ENCODE data around the gene NPC1L1. TPM values are rescaled to one million over a fixed set of nuclear protein-coding genes. Genes with fewer than 3 reads are reported as not detected.

NPC1L1 gene
- polyA plus RNA-seq, 1 donor (not counting 4 experiments of a cell fraction or from before 2014, with no cell fraction given), result 0.01 TPM

GRCh38 chr7:44470628-44471245 is 70.4 kb downstream of the NPC1L1 start:
- FAIRE-seq, result no peak
- Histone ChIP-seq H3K27me3 (ENCODE audit: control insufficient read depth, extremely low read depth, insufficient read depth, low read length) (no peaks in the 10 kb centered on the region), H3K36me3 (ENCODE audit: control insufficient read depth in 2 of 2, extremely low read depth in 1 of 2, insufficient read depth in 2 of 2, low read length in 2 of 2) (peaks cover 24 to 27% of the 10 kb centered on the region in 2 experiments), H3K4me1 (ENCODE audit: control insufficient read depth, extremely low read depth, insufficient read depth, low read length) (peaks cover 35% of the 10 kb centered on the region), H4K20me1 (ENCODE audit: control insufficient read depth, extremely low read depth, insufficient read depth, low read length) (peaks cover 6% of the 10 kb centered on the region), H2AFZ (ENCODE audit: control insufficient read depth, low read length) (no peak overlapping the region), H3K4me2 (ENCODE audit: control insufficient read depth, extremely low read depth, insufficient read depth, low read depth, low read length) (no peak overlapping the region), H3K9ac (ENCODE audit: control insufficient read depth, extremely low read depth, insufficient read depth, low read length) (no peak overlapping the region), H3K9me3 (ENCODE audit: control insufficient read depth, low read depth, low read length) (no peaks in the 10 kb centered on the region), H3K27ac (ENCODE audit: control insufficient read depth, insufficient read depth, low read length) (no peak overlapping the region), H3K79me2 (ENCODE audit: control insufficient read depth, insufficient read depth, low read length) (peaks cover 75% of the 10 kb centered on the region), H3K9me1 (ENCODE audit: control insufficient read depth, extremely low read depth, insufficient read depth, low read length) (no peaks in the 10 kb centered on the region), H3K4me3 (ENCODE audit: control insufficient read depth in 2 of 3, extremely low read depth in 1 of 3, insufficient read depth in 2 of 3, low read depth in 1 of 3, low read length in 3 of 3) (no peak overlapping the region)
- DNase-seq (ENCODE audit: low read depth, low spot score), result no peak
- dilution Hi-C loops (cut with MboI; ENCODE audit: extremely low pct_ligation_motif_present, low sequenced_read_pairs), result no loop called here
- TF ChIP-seq, protein P1, sequence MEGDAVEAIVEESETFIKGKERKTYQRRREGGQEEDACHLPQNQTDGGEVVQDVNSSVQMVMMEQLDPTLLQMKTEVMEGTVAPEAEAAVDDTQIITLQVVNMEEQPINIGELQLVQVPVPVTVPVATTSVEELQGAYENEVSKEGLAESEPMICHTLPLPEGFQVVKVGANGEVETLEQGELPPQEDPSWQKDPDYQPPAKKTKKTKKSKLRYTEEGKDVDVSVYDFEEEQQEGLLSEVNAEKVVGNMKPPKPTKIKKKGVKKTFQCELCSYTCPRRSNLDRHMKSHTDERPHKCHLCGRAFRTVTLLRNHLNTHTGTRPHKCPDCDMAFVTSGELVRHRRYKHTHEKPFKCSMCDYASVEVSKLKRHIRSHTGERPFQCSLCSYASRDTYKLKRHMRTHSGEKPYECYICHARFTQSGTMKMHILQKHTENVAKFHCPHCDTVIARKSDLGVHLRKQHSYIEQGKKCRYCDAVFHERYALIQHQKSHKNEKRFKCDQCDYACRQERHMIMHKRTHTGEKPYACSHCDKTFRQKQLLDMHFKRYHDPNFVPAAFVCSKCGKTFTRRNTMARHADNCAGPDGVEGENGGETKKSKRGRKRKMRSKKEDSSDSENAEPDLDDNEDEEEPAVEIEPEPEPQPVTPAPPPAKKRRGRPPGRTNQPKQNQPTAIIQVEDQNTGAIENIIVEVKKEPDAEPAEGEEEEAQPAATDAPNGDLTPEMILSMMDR (optimal IDR thresholded peaks at IDR 0.05 in 1 of 3, IDR thresholded peaks at IDR 0.05 in 1 of 3, conservative IDR thresholded peaks at IDR 0.05 in 1 of 3; ENCODE audit: extremely low read depth in 1 of 3, insufficient read depth in 2 of 3, low read length in 3 of 3), result no peak
- TF ChIP-seq EZH2 (IDR thresholded peaks at IDR 0.05; ENCODE audit: low read length), result no peak

DNA sequence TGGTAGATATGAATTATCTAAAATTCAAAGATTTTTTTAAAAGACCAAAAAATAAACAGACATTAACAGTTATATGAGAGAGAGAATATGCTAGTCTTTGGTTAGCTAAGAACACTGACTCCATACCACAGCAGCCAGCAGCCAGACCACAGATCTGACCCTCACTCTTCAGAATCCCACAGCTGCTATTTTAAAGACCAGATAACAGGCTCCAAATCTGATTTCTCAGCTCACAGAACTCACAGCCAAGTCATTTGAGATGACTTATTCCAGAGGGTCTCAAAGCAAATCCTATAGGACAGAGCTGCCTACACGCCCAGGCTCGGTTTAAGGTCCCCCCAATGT is 71.0 kb downstream of the NPC1L1 start:
- Histone ChIP-seq H3K79me2 (ENCODE audit: control insufficient read depth, insufficient read depth, low read length) (peaks cover 78% of the 10 kb centered on the region), H3K9ac (ENCODE audit: control insufficient read depth, extremely low read depth, insufficient read depth, low read length) (no peak overlapping the region), H4K20me1 (ENCODE audit: control insufficient read depth, extremely low read depth, insufficient read depth, low read length) (peaks cover 6% of the 10 kb centered on the region), H3K27me3 (ENCODE audit: control insufficient read depth, extremely low read depth, insufficient read depth, low read length) (no peaks in the 10 kb centered on the region), H3K9me3 (ENCODE audit: control insufficient read depth, low read depth, low read length) (no peaks in the 10 kb centered on the region), H3K4me1 (ENCODE audit: control insufficient read depth, extremely low read depth, insufficient read depth, low read length) (peaks cover 35% of the 10 kb centered on the region), H2AFZ (ENCODE audit: control insufficient read depth, low read length) (no peak overlapping the region), H3K9me1 (ENCODE audit: control insufficient read depth, extremely low read depth, insufficient read depth, low read length) (no peaks in the 10 kb centered on the region), H3K27ac (ENCODE audit: control insufficient read depth, insufficient read depth, low read length) (no peak overlapping the region), H3K36me3 (ENCODE audit: control insufficient read depth in 2 of 2, extremely low read depth in 1 of 2, insufficient read depth in 2 of 2, low read length in 2 of 2) (peaks cover 28 to 29% of the 10 kb centered on the region in 2 experiments), H3K4me3 (ENCODE audit: control insufficient read depth in 2 of 3, extremely low read depth in 1 of 3, insufficient read depth in 2 of 3, low read depth in 1 of 3, low read length in 3 of 3) (no peak overlapping the region), H3K4me2 (ENCODE audit: control insufficient read depth, extremely low read depth, insufficient read depth, low read depth, low read length) (no peak overlapping the region)
- TF ChIP-seq, protein P1 (optimal IDR thresholded peaks at IDR 0.05 in 1 of 3, IDR thresholded peaks at IDR 0.05 in 1 of 3, conservative IDR thresholded peaks at IDR 0.05 in 1 of 3; ENCODE audit: extremely low read depth in 1 of 3, insufficient read depth in 2 of 3, low read length in 3 of 3), result no peak
- no peak for TF ChIP-seq EZH2 (IDR thresholded peaks at IDR 0.05; ENCODE audit: low read length)
- DNase-seq (ENCODE audit: low read depth, low spot score) (no peak), FAIRE-seq (no peak)
- dilution Hi-C loops (cut with MboI; ENCODE audit: extremely low pct_ligation_motif_present, low sequenced_read_pairs), result no loop called here

Data from keratinocyte (primary cell).